GM23338 (cell line): Measurements from ENCODE around the gene XCL2. TPM values are rescaled to one million over a fixed set of nuclear protein-coding genes. Genes with fewer than 3 reads are reported as not detected.

Source experiments
- ATAC-seq: fragments of 200-7000 bp; cut with Tn5 transposase; 3 replicates; pipeline ENCODE4 v1.9.1; 2020
- DNase-seq: peaks from one replicate; pipeline ENCODE4 v3.0.0-alpha.2; 2015; ENCODE audit warnings: low spot score
- H2AFZ ChIP-seq: fragments of 200-600 bp; sonication (generic); 2 replicates; pipeline ENCODE4 v1.8.0; 2016; ENCODE audit warnings: antibody characterized with exemption, mild to moderate bottlenecking, moderate library complexity
- H3F3A ChIP-seq: fragments of 200-600 bp; sonication (generic); replicated peaks from 2 replicates; pipeline ENCODE4 v1.8.0; 2017; ENCODE audit warnings: antibody characterized with exemption, mixed run types, low read depth
- H3K27ac ChIP-seq: fragments of 200-600 bp; sonication (generic); 2 replicates; pipeline ENCODE4 v1.6.1; 2016; ENCODE audit warnings: low read depth
- H3K27me3 ChIP-seq: fragments of 200-600 bp; sonication (generic); 2 replicates; pipeline ENCODE4 v1.8.0; 2016; ENCODE audit warnings: mild to moderate bottlenecking, mixed run types, moderate library complexity; ENCODE audit not compliant: insufficient read depth
- H3K36me3 ChIP-seq: fragments of 200-600 bp; sonication (generic); 2 replicates; pipeline ENCODE4 v1.8.0; 2016; ENCODE audit warnings: mild to moderate bottlenecking; ENCODE audit not compliant: insufficient read depth
- H3K4me1 ChIP-seq: fragments of 200-600 bp; sonication (generic); 2 replicates; pipeline ENCODE4 v1.8.0; 2016; ENCODE audit warnings: mild to moderate bottlenecking, moderate library complexity; ENCODE audit not compliant: insufficient read depth
- H3K4me2 ChIP-seq: fragments of 200-600 bp; sonication (generic); 2 replicates; pipeline ENCODE4 v1.7.1; 2017; ENCODE audit warnings: mixed run types
- H3K4me3 ChIP-seq: fragments of 200-600 bp; sonication (generic); 2 replicates; pipeline ENCODE4 v1.6.1; 2016; ENCODE audit warnings: mixed run types
- H3K79me2 ChIP-seq: fragments of 200-600 bp; sonication (generic); replicated peaks from 2 replicates; pipeline ENCODE4 v1.8.0; 2017; ENCODE audit warnings: mild to moderate bottlenecking; ENCODE audit not compliant: insufficient read depth
- H3K9me2 ChIP-seq: fragments of 200-600 bp; sonication (generic); 2 replicates; pipeline ENCODE4 v1.8.0; 2017; ENCODE audit not compliant: insufficient read depth
- H4K20me1 ChIP-seq: fragments of 200-600 bp; sonication (generic); replicated peaks from 2 replicates; pipeline ENCODE4 v1.8.0; 2017; ENCODE audit warnings: mild to moderate bottlenecking; ENCODE audit not compliant: insufficient read depth
- H3K27ac Mint-ChIP-seq: 2 replicates; pipeline ENCODE4 v1.8.0; 2020; ENCODE audit warnings: inconsistent platforms, mild to moderate bottlenecking, moderate library complexity, mixed read lengths
- H3K27me3 Mint-ChIP-seq: 3 replicates; pipeline ENCODE4 v1.8.0; 2022; ENCODE audit warnings: low read depth, mild to moderate bottlenecking, moderate library complexity, mixed read lengths, inconsistent platforms; ENCODE audit not compliant: insufficient read depth, poor library complexity
- H3K36me3 Mint-ChIP-seq: 3 replicates; pipeline ENCODE4 v1.8.0; 2021; ENCODE audit warnings: low read depth, mild to moderate bottlenecking, inconsistent platforms, moderate library complexity, mixed read lengths
- H3K4me1 Mint-ChIP-seq: 3 replicates; pipeline ENCODE4 v1.8.0; 2020; ENCODE audit warnings: mild to moderate bottlenecking, inconsistent platforms, mixed read lengths
- H3K4me3 Mint-ChIP-seq: 3 replicates; pipeline ENCODE4 v1.8.0; 2021; ENCODE audit warnings: moderate library complexity, mild to moderate bottlenecking, inconsistent platforms, mixed read lengths
- H3K9me3 Mint-ChIP-seq: 3 replicates; pipeline ENCODE4 v1.8.0; 2020; ENCODE audit warnings: moderate library complexity, mild to moderate bottlenecking, inconsistent platforms, mixed read lengths
- CREB1 ChIP-seq: fragments of 250-450 bp; sonication (Bioruptor Pico); IDR thresholded peaks from 2 replicates; pipeline ENCODE4 v1.5.0; 2020; ENCODE audit warnings: low read depth, mild to moderate bottlenecking, moderate library complexity
- ETS1 ChIP-seq: IDR thresholded peaks from 2 replicates; pipeline ENCODE4 v1.6.1; 2016; ENCODE audit warnings: antibody characterized with exemption
- EZH2 ChIP-seq: fragments of 200-600 bp; sonication (generic); IDR thresholded peaks from one replicate; pipeline ENCODE4 v1.8.0; 2017; ENCODE audit warnings: antibody characterized with exemption, mild to moderate bottlenecking, low read depth; ENCODE audit not compliant: unreplicated experiment
- EZH2phosphoT487 ChIP-seq: fragments of 200-600 bp; sonication (generic); IDR thresholded peaks from one replicate; pipeline ENCODE4 v1.8.1; 2018; ENCODE audit warnings: antibody characterized with exemption; ENCODE audit not compliant: unreplicated experiment
- JUNB ChIP-seq: IDR thresholded peaks from one replicate; pipeline ENCODE4 v1.6.1; 2016; ENCODE audit warnings: antibody characterized with exemption; ENCODE audit not compliant: unreplicated experiment
- NANOG ChIP-seq: IDR thresholded peaks from 2 replicates; pipeline ENCODE4 v1.6.1; 2016; ENCODE audit warnings: antibody characterized with exemption, borderline replicate concordance
- POLR2AphosphoS5 ChIP-seq: IDR thresholded peaks from 2 replicates; pipeline ENCODE4 v1.6.1; 2016; ENCODE audit warnings: antibody characterized with exemption, low read depth
- STAT1 ChIP-seq: IDR thresholded peaks from one replicate; pipeline ENCODE4 v1.6.1; 2016; ENCODE audit warnings: antibody characterized with exemption; ENCODE audit not compliant: unreplicated experiment
- ZNF114 ChIP-seq: fragments of 250-450 bp; sonication (Bioruptor Pico); IDR thresholded peaks from 2 replicates; pipeline ENCODE4 v1.5.0; 2020; ENCODE audit warnings: mild to moderate bottlenecking, moderate library complexity
- ZNF331 ChIP-seq: fragments of 250-450 bp; sonication (Bioruptor Pico); IDR thresholded peaks from 2 replicates; pipeline ENCODE4 v1.5.0; 2020; ENCODE audit warnings: low read depth, mild to moderate bottlenecking, moderate library complexity
- polyA plus RNA-seq: library from polyadenylated mRNA; unstranded; fragments of >200 nt; fragmentation: Nextera tagmentation; extraction: Ambion mirVana; gene quantifications from 2 replicates; pipeline ENCODE4 v1.2.1, GENCODE V29; 2016
- total RNA-seq: library from RNA; depleted of rRNA; stranded (reverse); fragments of >200 nt; shearing (Covaris generic); gene quantifications from 2 replicates; pipeline ENCODE4 v1.2.3, GENCODE V29; 2014
- TF ChIP-seq, protein P1 (sequence below): IDR thresholded peaks from one replicate; pipeline ENCODE4 v1.6.1; 2018; ENCODE audit warnings: antibody characterized with exemption; ENCODE audit not compliant: unreplicated experiment
- TF ChIP-seq, protein P2 (sequence below), 2 experiments: fragments of 200-600 bp in 1 of 2; sonication (generic) in 1 of 2; conservative IDR thresholded peaks; 2 replicates each; pipeline versions ENCODE4 v1.5.1 to v1.6.1; 2016 to 2017; ENCODE audit warnings: antibody characterized with exemption in 2 of 2, low read depth in 2 of 2, mild to moderate bottlenecking in 2 of 2, moderate library complexity in 1 of 2

XCL2 gene
- total and polyA plus RNA-seq, 2 experiments from 2014 or later, result not detected

- no peak for TF ChIP-seq EZH2
- no peak for TF ChIP-seq ZNF114
These were observed 16.6 kb upstream of the XCL2 start (continued) for GRCh38 chr1:168560370-168560769.

DNA sequence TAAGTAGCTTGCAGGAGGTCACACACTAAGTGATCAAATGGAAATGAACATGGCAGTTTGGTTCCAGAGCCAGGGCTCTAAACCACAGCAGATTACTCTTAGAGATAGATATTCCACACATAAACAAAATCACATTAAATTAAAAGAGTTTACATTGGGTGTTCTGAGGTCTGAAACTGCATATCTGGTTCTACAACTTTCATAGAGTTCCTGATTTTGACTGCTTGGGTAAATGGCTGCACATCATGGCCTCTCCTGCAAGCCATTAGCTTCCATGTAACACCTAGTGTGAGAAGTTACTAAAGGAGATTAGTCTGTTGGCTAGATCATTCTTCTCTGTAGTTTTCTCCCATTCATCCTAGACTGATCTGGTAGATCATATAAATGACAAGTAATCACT, 12.8 kb upstream of the XCL2 start:
- Histone ChIP-seq H3K4me2 (no peak overlapping the region), H3K79me2 (no peaks in the 10 kb centered on the region), H3F3A (no peaks in the 10 kb centered on the region), H3K27me3 (no peaks in the 10 kb centered on the region), H4K20me1 (no peaks in the 10 kb centered on the region), H3K4me3 (no peak overlapping the region), H3K9me2 (peaks cover 6% of the 10 kb centered on the region), H3K27ac (no peak overlapping the region), H3K4me1 (no peaks in the 10 kb centered on the region), H2AFZ (no peak overlapping the region), H3K36me3 (no peaks in the 10 kb centered on the region)
- Mint-ChIP-seq H3K9me3 (no peaks in the 10 kb centered on the region), H3K4me3 (no peak overlapping the region), H3K4me1 (peaks cover 4% of the 10 kb centered on the region; the same call in 2 of the 3 replicates), H3K27ac (no peak overlapping the region), H3K36me3 (no peaks in the 10 kb centered on the region), H3K27me3 (no peaks in the 10 kb centered on the region)
- ATAC-seq (no peak), DNase-seq (no peak)
- TF ChIP-seq, protein P1, sequence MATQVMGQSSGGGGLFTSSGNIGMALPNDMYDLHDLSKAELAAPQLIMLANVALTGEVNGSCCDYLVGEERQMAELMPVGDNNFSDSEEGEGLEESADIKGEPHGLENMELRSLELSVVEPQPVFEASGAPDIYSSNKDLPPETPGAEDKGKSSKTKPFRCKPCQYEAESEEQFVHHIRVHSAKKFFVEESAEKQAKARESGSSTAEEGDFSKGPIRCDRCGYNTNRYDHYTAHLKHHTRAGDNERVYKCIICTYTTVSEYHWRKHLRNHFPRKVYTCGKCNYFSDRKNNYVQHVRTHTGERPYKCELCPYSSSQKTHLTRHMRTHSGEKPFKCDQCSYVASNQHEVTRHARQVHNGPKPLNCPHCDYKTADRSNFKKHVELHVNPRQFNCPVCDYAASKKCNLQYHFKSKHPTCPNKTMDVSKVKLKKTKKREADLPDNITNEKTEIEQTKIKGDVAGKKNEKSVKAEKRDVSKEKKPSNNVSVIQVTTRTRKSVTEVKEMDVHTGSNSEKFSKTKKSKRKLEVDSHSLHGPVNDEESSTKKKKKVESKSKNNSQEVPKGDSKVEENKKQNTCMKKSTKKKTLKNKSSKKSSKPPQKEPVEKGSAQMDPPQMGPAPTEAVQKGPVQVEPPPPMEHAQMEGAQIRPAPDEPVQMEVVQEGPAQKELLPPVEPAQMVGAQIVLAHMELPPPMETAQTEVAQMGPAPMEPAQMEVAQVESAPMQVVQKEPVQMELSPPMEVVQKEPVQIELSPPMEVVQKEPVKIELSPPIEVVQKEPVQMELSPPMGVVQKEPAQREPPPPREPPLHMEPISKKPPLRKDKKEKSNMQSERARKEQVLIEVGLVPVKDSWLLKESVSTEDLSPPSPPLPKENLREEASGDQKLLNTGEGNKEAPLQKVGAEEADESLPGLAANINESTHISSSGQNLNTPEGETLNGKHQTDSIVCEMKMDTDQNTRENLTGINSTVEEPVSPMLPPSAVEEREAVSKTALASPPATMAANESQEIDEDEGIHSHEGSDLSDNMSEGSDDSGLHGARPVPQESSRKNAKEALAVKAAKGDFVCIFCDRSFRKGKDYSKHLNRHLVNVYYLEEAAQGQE, result no peak
- no peak for TF ChIP-seq STAT1
- TF ChIP-seq ZNF114, result no peak
- TF ChIP-seq EZH2phosphoT487, result no peak
- TF ChIP-seq, protein P2, sequence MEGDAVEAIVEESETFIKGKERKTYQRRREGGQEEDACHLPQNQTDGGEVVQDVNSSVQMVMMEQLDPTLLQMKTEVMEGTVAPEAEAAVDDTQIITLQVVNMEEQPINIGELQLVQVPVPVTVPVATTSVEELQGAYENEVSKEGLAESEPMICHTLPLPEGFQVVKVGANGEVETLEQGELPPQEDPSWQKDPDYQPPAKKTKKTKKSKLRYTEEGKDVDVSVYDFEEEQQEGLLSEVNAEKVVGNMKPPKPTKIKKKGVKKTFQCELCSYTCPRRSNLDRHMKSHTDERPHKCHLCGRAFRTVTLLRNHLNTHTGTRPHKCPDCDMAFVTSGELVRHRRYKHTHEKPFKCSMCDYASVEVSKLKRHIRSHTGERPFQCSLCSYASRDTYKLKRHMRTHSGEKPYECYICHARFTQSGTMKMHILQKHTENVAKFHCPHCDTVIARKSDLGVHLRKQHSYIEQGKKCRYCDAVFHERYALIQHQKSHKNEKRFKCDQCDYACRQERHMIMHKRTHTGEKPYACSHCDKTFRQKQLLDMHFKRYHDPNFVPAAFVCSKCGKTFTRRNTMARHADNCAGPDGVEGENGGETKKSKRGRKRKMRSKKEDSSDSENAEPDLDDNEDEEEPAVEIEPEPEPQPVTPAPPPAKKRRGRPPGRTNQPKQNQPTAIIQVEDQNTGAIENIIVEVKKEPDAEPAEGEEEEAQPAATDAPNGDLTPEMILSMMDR (conservative IDR thresholded peaks at IDR 0.05; ENCODE audit: low read depth in 2 of 2), result no peak
- no peak for TF ChIP-seq POLR2AphosphoS5
- no peak for TF ChIP-seq ZNF331
- no peak for TF ChIP-seq JUNB
- TF ChIP-seq EZH2, result no peak
- no peak for TF ChIP-seq NANOG
- TF ChIP-seq ETS1, result no peak
- TF ChIP-seq CREB1 (CRISPR knock-in tag), result no peak
